GM21737 (cell line): ENCODE results near the gene CD93.

Source experiments
- ATAC-seq: cut with Tn5 transposase; IDR thresholded peaks from one replicate; pipeline ENCODE4 v1.9.1; 2021; ENCODE audit warnings: mild to moderate bottlenecking, moderate library complexity; ENCODE audit not compliant: unreplicated experiment

Gene CD93

GRCh38 chr20:23100720-23101107 is 14.6 kb upstream of the CD93 start:
- ATAC-seq = no peak

DNA sequence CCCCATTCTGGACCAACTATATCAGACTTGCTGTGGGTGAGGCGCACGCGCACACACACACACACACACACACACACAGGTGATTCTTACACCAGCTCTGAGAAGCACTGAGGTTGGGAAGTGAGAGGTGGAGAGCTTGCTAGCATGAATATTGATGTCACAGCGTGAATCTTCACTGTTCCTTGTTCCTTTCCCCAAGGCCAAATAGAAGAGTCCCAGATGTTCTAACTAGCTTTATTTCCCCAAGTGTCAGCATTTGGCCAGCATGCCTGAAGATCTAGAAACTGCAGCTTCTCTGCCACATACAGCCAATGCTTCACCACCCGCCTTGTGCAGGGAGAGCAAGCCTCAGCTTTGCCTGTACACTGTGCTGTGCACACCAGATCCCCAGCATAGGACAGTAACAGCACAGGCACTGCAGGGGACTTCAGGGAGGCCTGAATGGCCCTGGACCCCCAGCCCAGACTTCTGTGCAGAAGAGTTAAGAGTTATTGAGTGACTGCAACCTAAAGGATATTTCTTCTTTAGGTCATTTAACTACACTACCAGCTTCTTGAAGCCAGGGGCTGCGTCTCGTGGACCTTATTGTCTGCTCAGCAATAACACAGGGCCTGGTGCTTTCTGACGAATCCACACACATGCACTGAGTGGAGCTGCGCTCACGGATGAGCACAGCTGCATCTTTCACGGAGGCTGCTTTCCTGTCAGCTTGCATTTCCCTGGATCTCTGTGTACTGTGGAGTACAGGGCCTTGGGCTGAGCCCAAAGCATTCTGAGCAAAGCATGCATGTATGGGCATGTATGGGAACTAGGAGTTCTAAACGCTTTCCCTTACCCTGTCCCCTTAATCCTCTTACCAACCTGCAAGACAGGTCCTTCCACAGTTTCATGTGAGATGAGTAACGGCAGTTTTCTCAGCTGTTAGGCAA is 13.9 kb upstream of the CD93 start:
- no peak for ATAC-seq

DNA sequence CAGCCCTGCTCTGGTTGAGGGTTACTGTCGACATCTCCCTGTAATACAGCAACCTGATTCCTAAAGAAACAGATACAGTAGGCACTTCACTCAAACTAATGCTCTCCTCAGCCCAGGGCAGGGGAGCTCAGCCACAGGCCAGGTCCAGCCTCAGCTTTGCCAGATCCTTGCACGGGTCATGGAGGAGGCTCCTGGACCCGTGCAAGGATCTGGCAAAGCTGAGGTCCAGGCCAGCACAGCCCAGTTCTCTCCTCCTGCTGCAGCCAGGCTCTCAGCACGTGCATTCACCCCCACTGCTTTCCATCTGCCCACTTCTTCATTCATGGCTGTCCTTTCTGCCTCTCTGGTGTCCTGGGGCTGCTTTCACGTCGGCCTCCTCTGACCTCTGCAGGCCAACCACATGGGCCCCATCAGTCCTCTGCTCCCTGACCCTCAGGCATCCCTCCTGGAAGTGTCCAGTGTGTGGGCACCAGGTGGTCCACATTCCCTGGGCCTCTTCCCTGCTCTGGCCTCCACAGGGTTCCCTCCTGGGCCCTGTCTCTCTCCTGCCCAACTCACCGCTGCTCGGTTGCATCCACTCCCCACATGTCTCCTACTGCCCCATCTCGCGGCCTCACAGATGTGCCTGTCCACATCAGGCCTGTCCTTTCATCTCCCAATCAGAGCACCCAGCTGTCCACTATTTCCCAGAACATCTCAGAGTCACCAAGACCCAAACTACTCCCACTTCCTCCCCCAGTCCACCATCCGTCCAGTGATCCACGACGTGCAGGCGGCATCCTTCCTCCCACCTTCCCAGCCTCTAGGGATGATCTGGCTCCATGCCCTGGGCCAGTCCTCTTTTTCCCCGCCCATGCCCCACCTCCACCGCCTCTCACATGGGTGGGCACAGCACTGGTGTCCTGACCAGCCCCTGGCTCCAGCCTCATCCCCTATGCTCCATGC is 11.8 kb upstream of the CD93 start:
- ATAC-seq = no peak

DNA sequence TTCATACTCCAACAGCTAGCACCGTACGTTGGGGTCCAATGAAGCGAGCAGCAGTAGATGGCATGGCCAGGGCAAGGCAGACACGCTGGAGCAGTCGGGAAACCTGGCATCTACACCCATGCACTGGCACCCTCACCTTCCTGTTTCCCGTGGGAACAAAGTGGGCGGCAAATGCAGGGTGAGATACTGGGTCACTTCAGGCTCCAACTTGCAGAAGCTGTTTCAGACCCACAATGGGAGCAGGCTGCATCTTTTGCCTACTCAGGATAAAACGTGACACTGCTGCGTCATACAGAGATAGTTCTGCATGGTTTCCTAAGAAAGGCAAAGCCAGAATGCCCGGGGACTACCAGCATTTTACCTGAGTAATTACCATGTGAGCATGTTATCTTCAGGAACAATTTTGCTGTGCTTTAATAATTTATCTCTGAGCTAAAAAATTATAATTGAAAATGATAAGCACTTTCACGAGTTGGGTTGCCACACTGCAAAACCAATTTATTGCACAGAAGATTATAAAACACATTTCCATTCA is 10.9 kb upstream of the CD93 start:
- no peak for ATAC-seq

GRCh38 chr20:23096097-23096496 is 10.0 kb upstream of the CD93 start:
- ATAC-seq = no peak

GRCh38 chr20:23095499-23095898 is 9.4 kb upstream of the CD93 start:
- no peak for ATAC-seq

- ATAC-seq = no peak
Observed at GRCh38 chr20:23094927-23095326, 8.8 kb upstream of the CD93 start.

DNA sequence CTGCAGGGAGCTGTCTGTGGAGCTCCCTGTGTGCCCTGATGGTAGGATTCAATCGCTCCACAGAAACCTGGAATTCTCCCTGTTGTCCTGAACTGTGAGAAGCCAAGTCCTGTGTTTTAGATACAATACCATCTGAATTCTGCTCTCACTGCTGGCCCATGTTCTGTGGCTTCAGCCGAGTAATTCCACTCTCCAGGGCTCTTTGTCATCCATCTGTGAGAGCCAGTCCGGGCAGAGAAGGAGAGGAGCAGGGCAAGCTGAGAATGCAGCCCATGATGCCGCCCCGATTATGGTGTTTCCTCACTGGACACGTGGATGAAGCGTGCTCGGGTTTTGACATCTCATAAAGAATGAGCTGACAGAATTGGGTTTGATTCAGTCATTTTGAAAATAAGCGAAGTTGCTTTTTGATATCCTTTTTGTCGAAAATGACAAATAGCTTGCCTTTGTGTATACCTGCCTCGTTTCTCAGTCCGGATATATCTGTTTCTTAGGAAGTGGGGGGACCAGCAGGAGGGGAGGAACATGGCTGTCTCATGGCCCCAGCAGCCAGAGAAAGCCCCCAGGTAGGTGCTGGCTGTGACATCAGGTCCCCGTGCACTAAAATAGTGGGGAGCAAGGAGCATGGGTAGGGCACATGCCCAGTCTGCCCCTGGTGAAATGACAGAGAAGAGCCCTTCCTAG is 8.2 kb upstream of the CD93 start:
- ATAC-seq = no peak

DNA sequence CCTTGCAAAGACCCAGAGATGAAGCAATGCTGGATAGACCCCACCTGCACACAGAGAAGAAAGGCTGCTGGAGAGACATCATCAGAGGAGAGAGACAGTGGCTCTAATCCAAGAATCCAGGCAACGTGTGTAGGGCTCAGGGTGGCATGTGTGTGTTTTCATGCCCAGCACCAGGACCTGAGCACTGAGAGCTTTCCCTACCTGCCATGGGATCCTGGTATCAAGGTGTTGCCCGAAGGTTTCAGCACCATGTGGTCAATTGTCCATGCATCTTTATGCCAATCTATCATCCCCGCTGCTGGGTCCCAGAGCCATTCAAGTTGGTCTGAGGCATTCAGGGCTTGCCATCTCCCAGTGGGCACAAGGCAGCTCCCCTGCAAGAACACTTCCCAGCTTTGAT is 7.5 kb upstream of the CD93 start:
- ATAC-seq = no peak

DNA sequence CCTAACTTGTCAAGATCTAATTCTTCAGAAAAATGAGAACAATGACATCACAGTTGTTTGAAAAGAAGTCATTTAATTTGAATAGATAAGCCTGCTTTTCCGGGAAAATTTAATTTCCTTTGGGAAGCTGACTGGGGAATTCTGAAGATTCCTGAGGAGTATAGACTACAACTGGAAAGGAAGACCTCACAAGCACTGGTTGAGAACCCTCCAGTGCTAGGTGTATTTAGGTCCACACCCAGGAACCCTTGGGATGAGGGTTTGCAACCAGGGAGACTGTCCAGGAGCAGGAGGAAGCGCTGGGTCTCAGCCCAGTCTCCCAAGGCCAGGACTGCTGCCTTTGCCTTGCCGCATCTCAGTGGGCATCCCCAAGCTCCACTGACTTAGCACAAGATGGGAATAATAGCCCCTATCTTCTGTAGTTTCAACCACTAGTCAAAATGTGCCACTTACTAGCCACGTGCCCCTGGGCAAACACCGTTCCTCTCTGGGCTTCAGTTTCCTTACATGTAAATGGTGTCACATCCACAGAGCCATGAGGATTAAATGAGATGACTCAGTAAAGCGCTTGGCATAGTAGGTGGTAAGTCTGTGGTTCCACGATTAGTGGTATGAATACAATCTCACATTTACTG is 6.9 kb upstream of the CD93 start:
- no peak for ATAC-seq

DNA sequence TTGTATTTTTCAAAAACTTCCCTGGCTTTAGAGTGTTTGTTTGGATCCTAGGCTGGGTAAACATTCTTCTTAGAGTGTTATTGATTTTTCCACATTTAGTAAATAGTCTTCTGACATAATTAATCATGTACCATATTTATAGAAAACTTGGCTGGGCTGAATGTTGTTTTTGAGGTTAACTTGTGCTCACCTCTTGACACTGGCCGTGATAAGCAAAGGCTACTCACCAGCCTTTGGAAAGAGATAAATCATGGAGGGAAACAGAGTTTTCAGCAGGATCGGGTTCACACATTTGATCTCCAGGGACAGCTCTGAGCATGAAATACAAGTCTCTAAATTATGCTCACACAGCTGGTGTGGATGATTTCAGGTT is 6.2 kb upstream of the CD93 start:
- no peak for ATAC-seq

DNA sequence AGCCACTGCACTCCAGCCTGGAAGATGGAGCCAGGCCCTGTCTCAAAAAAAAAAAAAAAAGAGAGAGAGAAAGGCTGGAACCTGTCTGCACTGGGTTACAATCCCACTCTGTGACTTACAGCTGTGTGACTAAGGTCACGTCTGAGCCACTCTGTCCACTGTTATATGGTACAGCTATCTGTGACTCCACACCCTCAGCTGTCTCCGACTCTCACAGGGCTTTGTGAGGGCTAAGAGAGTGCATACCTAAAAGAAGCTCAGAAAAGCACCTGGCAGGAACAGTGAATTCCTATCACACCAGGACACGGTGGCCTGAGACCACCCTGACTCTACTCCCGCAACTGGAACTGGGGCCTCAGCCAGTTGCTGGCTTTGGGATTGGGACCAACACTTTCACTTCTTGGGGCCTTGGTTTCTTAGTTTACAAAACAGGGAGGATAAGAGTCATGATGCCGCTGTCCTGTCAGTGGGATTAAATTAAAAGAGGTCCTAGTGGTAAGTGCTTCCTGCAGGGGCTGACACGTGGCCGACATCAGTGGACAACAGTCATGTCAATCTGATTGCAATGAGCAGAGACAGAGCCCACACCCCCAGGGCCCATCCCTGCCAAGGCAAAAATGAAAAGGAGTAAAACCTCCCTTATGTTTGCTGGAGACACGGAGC is 5.7 kb upstream of the CD93 start:
- ATAC-seq = no peak

DNA sequence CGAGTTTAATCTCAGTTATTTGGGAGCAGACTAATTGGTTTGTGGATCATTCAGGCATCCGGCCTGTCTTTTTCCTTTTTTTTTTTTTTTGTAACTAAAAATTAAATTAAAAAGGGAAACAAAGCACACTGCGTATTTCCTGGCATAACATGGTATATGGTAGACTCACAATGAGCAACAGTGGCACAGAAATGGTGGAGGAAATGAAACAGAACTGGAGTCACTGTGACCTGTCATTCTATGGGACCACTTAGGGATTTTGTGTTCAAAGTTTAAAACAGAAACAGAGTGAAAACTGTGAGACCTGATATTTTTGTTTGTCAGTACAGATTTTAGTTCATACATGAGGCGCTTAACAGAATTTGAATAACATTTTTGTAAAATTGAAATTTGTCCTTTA is 4.8 kb upstream of the CD93 start:
- ATAC-seq = no peak

GRCh38 chr20:23090147-23090546 is 4.0 kb upstream of the CD93 start:
- ATAC-seq = no peak

DNA sequence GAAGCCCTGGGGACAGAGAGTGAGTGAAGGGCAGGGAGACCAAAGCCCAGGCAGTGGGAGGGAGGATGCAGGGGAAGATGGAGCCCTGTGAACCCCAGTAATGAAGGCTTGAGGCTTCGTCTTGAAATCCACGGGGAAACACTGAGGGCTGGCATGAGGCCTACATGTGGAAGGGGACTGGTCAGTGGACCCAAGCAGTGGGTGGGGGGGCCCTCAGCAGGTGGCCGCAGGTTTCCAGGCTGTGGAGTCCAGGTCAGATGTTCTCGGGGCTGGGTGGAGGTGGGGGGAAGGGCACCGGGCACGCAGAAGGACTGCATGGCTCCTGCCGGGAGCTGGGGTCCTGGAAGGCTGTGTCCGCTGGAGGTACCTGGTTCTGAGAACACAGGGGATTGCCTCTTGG is 2.7 kb upstream of the CD93 start:
- no peak for ATAC-seq

- ATAC-seq = no peak
Observed at GRCh38 chr20:23087587-23088251, 1.6 kb upstream of the CD93 start.

DNA sequence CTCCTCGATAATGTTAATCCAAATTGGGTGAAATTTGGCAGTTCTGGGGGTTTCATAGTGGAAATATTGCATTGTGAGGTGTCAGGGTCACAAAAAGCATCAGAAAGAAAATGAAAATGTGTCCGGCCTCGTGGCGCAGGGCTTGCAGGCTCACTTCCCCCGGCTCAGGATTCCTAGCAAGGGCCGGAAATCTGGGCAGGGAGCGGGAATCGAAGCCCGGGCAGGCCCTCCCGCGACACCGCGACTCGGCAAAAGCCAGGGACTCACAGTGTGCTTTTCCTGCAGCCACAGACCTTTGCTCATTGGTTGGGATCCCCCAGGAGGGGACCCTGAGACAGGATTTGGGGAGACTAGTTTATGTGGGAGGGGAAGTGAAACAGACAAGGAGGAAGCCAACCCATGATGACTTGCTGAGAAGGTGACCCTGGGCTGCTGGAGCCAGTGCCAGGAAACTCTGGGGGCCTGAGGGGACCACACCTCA is 847 bp upstream of the CD93 start:
- no peak for ATAC-seq

- no peak for ATAC-seq
Observed at GRCh38 chr20:23085436-23086055, 578 bp downstream of the CD93 start.

DNA sequence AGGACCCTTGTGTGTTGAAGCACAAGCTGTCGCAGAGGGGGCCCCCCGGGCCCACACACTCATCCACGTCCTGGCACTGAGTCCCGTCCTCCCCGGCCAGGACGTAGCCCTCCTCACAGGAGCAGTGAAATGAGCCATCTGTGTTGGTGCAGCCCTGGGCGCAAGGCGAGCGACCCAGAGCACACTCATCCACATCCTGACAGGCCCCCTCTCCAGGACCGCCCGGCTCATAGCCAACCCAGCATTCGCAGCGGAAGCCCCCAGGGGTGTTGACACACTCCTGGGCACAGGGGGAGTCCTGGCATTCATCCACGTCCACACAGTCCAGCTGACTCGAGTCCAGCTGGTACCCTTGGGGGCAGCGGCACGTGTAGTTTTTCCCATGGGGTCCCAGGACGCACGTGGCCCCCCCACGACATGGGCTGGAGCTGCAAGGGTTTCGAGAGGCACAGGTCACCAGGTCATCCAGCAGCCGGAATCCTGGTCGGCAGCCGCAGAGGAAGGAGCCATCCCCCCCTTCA is 1.2 kb downstream of the CD93 start:
- no peak for ATAC-seq
